Measurements from ENCODE around the gene CCDC7. TPM values are rescaled to one million over a fixed set of nuclear protein-coding genes. Genes with fewer than 3 reads are reported as not detected.

Gene CCDC7
- total RNA-seq, 6 experiments from 2014 or later: 4.1 to 12.4 (median 6.0) TPM

Other genes with a start within 250 kb of the CCDC7 start
- gene EPC1, start 99.0 kb upstream of the CCDC7 start, total RNA-seq: 10 to 100 TPM; 10.5 to 14.6 (median 12.4) TPM

All from right lobe of liver (tissue), 5 donors.